ENCODE results near the gene AKR7A2.
A peak's percentile ranks its signal among the peaks of the same experiment; 100 is the strongest.
"Not testable (repeated sequence)": the region's sequence is repeated elsewhere in the genome, so short reads cannot be mapped to it uniquely, and the experiment has no call there.

The AKR7A2 gene

DNA sequence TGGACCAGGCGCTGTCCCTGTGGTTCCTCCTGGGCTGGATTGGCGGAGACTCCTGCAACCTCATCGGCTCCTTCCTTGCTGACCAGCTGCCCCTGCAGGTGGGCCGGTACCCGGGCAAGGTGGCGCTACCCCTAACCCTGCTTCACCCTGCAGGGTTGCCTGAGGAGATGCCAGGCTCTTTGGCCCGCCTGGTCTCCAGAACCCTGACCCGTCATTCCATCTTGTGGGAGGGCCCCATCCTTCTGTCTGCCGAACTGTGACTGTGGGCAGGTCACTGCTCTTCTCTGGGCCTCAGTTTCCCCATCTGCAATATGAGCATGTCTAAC lies 12.7 kb upstream of the AKR7A2 start:
- no peak for DNase-seq

DNA sequence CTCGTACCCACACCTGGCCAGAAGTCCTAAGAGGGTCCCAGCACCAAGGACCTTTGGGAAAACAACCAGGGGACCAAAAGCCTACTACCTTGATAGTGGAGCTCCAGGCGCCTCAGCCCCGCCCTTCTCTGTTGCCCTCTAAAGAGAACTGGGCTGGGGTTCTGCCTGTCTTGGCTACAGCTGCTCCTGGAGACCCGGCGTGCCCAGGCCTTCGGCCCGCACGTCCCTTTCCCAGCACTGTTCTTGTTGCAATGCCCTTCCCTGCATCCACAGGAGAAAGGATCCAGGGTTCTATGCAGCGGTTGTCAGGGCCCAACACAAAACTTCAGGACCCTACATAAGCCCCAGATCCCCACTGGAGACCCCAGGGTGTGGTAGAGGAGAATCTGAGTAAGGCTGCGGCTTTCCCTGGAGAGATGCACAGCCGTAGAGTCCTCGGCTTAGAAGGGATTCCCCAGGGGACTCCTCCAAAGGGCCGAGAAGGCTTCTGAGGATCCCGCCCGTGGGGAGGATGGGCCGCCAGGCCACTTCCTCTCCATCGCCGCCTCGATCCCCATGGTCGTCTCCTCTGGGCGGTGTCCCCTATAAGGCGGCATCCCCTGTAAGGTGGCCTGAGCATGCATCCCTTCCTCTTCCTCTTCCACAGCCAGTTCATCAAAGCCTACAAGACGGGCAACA lies 12.2 kb upstream of the AKR7A2 start:
- no peak for DNase-seq

GRCh38 chr1:19322481-19322880 lies 10.5 kb upstream of the AKR7A2 start:
- DNase-seq, result no peak

DNA sequence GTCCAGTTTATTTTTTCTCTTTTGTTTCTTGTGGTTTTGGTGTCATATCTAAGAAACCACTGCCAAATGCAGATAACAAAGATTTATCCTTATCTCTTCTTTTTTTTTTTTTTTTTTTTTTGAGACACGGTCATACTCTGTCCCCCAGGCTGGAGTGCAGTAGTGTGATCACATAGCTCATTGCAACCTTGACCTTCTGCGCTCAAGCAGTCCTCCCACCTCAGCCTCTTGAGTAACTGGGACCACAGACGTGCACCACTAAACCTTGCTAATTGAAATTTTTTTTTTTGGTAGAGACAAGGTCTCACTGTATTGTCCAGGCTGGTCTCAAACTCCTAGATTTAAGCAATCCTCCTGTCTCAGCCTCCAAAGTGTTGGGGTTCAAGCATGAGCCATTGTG lies 9.1 kb upstream of the AKR7A2 start:
- DNase-seq, result no peak

DNA sequence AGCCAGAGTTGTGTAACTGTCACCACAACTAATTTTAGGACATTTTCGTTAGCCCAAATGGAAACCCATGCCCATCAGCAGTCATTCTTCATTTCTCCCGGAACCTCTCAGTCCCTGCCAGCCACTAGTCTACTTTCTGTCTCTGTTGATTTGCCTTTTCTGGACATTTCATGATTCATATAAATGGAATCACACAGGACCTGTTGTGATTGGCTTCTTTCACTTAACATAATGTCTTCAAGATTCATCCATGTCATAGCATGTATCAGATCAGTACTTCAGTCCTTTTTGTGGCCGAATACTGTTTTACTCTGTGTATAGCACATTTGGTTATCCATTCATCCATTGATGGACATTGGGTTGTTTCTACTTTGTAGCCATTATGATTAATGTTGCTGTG lies 7.3 kb upstream of the AKR7A2 start:
- DNase-seq, result no peak

DNA sequence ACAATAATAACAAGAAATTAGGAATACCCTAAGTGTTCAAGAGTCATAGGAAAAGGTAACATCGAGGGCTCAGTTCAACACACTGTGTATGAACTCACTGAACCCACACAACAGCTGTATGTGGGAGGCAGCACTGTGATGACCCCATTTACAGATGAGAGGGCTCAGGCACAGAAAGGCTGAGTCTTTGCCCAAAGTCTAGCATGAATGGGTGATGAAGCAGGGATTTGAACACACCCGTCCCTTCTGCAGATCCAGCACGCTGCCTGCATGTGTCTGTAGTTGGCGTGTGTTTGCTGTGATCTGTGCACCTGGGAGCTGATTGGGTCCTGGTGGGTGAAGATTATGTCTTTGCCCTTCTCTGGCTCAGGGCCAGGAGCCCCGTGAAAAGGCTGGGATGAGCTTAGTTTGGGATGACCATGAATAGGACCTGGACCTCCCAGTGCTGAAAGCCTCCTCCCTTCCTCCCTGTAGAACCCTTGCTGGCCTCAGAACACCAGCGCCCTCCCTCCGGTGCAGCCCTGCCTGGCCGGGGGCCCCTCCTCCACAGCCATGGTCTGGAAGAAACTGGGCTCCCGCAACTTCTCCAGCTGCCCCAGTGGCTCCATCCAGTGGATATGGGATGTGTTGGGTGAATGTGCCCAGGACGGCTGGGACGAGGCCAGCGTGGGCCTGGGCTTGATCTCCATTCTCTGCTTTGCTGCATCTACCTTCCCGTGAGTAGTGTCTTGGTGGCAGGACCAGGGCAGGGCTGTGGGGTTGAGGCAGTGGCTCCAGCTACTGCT lies 5.4 kb upstream of the AKR7A2 start:
- DNase-seq, result no peak

DNA sequence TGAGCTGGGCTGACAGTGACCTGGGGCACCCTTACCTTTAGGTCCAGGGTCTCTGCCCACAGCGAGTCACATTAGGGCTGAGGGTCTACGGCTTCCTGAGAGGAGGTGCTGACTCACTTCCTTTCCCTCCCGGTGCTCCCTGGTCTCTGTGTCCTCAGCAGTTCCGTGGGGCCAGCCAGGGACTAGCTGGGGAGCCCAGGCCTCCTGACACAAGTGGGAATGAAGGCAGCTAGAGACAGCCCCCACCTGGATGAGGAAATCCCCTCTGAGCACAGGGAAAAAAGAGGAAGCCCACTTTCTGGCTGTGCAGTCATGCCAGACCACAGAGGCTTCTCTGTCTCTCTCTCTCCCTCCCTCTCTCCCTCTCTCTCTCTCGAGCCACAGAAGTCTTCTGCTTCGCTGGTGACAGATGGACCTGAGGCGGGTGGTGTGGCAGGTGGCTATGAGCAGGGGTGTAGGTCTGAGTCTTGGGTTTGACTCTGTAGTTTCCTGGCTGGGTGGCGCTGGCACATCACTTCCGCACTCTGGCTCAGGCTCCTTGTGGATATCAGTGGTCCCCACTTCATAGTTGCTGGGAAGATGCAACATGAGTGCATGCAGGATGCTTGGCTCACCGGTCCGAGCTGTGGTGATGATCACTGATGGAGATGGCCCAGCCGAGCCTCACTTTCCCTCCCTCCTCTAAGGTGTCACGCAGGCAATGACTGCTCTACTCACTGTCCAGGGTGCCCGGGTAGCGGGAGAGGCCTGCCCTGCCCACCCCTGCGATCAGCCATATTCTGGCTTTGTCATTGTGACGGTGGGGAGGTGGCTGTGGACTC lies 3.6 kb upstream of the AKR7A2 start:
- DNase-seq, result no peak

DNA sequence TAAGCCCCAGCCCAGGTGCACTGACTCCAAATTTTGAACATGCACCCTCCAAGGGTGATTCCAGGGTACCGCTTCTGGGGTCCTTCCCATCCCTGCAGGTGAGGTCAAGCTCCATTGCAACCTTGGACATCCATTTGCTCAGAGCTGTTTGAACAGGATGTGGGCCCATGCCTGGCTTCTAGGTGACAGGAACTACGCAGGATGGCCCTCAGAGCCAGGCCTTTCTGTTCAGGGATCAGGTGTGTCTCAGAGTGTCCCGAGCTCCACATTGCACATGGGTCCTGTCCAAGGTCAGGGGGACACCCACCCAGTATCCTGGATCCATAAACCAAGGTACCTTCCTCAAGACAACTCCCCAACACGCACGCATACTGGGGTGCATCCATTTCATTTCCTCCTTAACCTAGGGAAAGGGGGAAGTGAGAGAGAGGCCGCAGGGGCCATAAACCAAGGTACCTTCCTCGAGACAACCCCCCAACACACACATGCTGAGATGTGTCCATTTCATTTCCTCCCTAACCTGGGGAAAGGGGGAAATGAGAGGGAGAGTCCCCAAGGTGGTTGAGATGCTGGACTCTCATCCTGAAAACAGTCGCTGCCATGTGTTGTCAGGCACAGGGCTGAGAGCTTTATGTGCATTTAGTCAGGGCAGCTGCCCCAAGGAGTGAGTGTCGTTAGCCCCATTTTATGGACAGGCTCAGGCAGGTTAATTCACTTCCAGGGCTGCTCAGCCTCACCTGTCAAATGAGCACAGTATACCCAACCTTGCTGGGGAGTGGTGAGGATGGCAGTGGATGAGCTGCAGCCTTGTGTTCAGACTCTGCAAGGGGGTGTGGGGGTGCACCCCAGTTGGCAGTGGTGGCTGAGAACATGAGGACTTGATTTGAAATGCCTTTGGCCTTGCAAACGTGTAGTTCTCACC lies 2.3 kb upstream of the AKR7A2 start:
- no peak for DNase-seq

- no peak for DNase-seq
These were observed 1.7 kb upstream of the AKR7A2 start for GRCh38 chr1:19313636-19313959.

- DNase-seq, result no peak
These were observed 1.1 kb upstream of the AKR7A2 start for GRCh38 chr1:19312782-19313635.

DNA sequence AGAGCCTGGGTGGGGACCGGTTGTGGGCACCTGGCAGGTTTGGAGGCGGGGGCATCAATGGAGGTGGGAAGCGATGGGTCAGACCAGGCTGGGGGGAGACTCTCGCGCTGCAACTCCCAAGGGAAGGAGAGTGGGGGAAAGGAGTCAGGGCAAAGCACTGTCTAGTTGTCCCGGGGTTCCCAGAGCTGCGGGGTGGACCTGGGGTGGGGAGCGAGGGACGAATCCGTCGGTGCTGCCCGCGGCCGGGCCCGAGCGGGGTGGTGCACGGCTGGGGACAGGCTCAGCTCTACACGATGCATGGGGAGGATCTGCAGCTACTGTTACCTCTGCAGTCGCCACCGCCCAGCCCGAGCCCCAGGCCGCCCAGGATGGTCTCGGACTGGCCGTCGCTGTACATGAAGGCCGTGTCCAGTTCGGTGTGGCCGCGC lies 427 bp downstream of the AKR7A2 start:
- peak in 1 of 2 experiments; percentile 47 for DNase-seq

GRCh38 chr1:19310720-19311502 lies 1.0 kb downstream of the AKR7A2 start:
- DNase-seq, result peak in 1 of 2 experiments; percentile 36

- DNase-seq, result no peak
These were observed 1.9 kb downstream of the AKR7A2 start for GRCh38 chr1:19310061-19310460.

DNA sequence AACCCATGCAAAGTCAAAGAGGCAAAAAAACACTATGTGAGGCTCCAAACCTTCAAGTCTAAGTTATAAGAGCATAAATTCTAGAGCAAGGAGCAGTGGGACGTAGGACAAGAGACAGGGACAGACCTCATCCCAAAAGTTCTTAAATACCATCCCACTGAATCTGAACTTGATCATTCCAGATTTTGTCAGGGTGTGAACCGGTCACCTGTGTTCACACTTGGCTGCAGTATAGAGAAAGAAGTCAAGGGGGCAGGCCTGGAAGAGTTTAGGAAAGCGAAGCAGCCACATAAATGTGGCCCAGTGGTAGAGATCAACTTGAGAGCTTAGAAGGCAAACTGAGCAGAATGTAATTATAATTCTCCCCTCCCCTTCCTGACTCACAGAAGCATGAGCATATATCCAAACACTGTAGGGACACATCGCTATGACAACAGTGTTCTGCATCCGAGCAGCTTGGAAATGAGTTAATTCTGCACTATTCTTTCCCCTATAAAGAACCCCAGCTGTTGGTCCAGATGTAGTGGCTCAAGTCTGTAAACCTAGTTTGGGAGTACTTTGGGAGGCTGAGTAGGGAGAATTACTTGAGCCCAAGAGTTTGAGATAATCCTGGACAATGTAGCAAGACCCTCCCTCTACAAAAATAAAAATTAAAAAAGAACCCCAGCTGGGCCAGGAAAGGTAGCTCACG lies 2.7 kb downstream of the AKR7A2 start:
- DNase-seq, result no peak

- DNase-seq, result no peak
These were observed 3.4 kb downstream of the AKR7A2 start for GRCh38 chr1:19308509-19308907.

GRCh38 chr1:19307794-19308508 lies 4.0 kb downstream of the AKR7A2 start:
- DNase-seq, result no peak

- DNase-seq, result no peak
These were observed 5.0 kb downstream of the AKR7A2 start for GRCh38 chr1:19306941-19307340.

- no peak for DNase-seq
These were observed 6.1 kb downstream of the AKR7A2 start for GRCh38 chr1:19305880-19306279.

DNA sequence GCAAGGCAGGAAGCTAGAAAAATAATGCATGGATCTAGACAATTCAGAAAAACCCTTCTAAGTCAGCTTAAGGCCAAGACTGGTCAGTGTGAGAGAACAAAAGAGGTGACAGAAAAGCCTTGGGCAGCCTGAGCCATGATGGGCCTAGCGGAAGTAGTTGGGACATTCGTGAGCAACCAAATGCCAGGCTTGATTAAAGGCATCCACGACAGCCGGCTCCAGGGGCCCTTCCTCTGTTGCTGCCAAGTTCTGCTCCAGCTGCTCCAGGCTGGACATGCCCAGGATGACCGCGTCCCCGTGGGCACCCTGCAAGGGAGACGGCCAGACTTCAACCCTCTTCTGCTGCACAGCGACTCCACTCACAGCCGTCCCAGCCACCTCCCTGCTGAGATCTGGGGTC lies 7.9 kb downstream of the AKR7A2 start:
- DNase-seq, result not testable (repeated sequence)

DNA sequence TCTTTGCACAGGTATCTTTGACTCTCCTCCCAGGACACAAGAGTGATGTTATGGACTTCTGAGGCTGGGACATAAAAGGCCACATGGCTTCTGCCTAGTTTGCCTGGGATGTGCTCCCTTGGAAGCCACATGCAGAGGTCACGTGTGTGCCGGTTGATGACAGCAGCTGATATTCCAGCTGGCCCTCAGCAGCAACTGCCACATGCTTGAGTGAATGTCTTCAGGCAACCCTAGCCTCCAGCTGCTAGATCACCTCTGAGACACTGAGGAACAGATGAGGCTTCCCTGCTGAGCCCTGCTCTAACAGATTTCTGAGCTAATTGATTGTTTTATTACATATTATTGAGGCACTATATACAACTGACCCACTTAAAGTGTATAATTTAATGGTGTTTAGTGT lies 11.7 kb downstream of the AKR7A2 start:
- no peak for DNase-seq

Measured in NCI-H526 (cell line).